K562 (cell line): ENCODE measurements around the gene ZNF689. TPM values are rescaled to one million over a fixed set of nuclear protein-coding genes. Genes with fewer than 3 reads are reported as not detected.

Experiments used
- ATAC-seq: fragments of 200-7000 bp; cut with Tn5 transposase; 3 replicates; pipeline ENCODE4 v1.9.1; 2020; ENCODE audit warnings: moderate library complexity
- BruUV-seq: library from RNA; stranded (reverse); fragments of 400-500 nt; replicated peaks from 2 replicates; lab custom pipeline; 2021; lab: Mats Ljungman, UMichigan
- CTCF ChIA-PET: fragments of 300-600 bp; formaldehyde crosslinking; extraction: SDS; loops from one replicate; lab custom pipeline; 2021; ENCODE audit warnings: low intra/inter-chr PET ratio; lab: Yijun Ruan, JAX
- POLR2A ChIA-PET: fragments of 300-600, 350-650 bp; sonication (Branson Sonifier 250); formaldehyde crosslinking; extraction: SDS; loops from one replicate; lab custom pipeline; 2021; ENCODE audit warnings: antibody characterized with exemption, inconsistent platforms; lab: Yijun Ruan, JAX
- DNase-seq, 4 experiments: peaks; one replicate each; pipeline versions ENCODE4 v3.0.0 to v3.0.0-alpha.2; 2011 to 2018; ENCODE audit warnings: low spot score in 3 of 4, mixed read lengths in 3 of 4; ENCODE audit errors: extremely low read depth in 1 of 4
- FAIRE-seq: peaks from 2 replicates; lab custom pipeline; 2011; peaks lifted over from hg19 to GRCh38; lab: Jason Lieb, UNC
- H2AFZ ChIP-seq: 2 replicates; pipeline ENCODE4 v1.6.0; 2011; ENCODE audit warnings: low read depth, low read length, control low read depth, inconsistent platforms
- H3K27ac ChIP-seq: fragments of 200-600 bp; 3 replicates; pipeline ENCODE4 v1.8.0; 2011; ENCODE audit warnings: low read depth, mild to moderate bottlenecking, control low read depth, inconsistent platforms, low read length, moderate library complexity, mixed read lengths; ENCODE audit errors: extremely low read depth
- H3K27me3 ChIP-seq, 2 experiments: fragments of 300-600 bp in 1 of 2; 2 replicates in 1 of 2; 3 replicates in 1 of 2; pipeline versions ENCODE4 v1.6.0 to v1.8.0; 2011; ENCODE audit warnings: inconsistent platforms in 2 of 2, low read length in 2 of 2, mild to moderate bottlenecking in 1 of 2, mixed read lengths in 1 of 2, moderate library complexity in 1 of 2; ENCODE audit not compliant: control insufficient read depth in 2 of 2, insufficient read depth in 2 of 2
- H3K36me3 ChIP-seq: fragments of 300-600 bp; 3 replicates; pipeline ENCODE4 v1.8.0; 2011; ENCODE audit warnings: mild to moderate bottlenecking, low read length, inconsistent platforms; ENCODE audit not compliant: control insufficient read depth, insufficient read depth
- H3K4me1 ChIP-seq, 2 experiments: fragments of 200-600 bp in 1 of 2; replicated peaks in 1 of 2; 2 replicates in 1 of 2; 3 replicates in 1 of 2; pipeline versions ENCODE4 v1.5.1 to v1.8.0; 2011; ENCODE audit warnings: inconsistent platforms in 2 of 2, low read length in 2 of 2, mild to moderate bottlenecking in 1 of 2, mixed read lengths in 1 of 2, moderate library complexity in 1 of 2; ENCODE audit not compliant: control insufficient read depth in 2 of 2, insufficient read depth in 2 of 2
- H3K4me2 ChIP-seq: 2 replicates; pipeline ENCODE4 v1.6.1; 2011; ENCODE audit warnings: low read length, control low read depth, inconsistent platforms, mixed read lengths; ENCODE audit not compliant: insufficient read depth
- H3K4me3 ChIP-seq: fragments of 200-600 bp; sonication (generic), shearing (Covaris generic); 2 replicates; pipeline ENCODE4 v1.5.1; 2016; ENCODE audit warnings: control low read depth, inconsistent platforms
- H3K79me2 ChIP-seq: fragments of 200-600 bp; 3 replicates; pipeline ENCODE4 v1.8.0; 2011; ENCODE audit warnings: low read length, inconsistent platforms; ENCODE audit not compliant: control insufficient read depth, insufficient read depth
- H3K9ac ChIP-seq, 2 experiments: 2 replicates each; pipeline versions ENCODE4 v1.6.0 to v1.6.1; 2011; ENCODE audit warnings: low read depth in 2 of 2, low read length in 2 of 2, control low read depth in 1 of 2, inconsistent platforms in 1 of 2, mild to moderate bottlenecking in 1 of 2, mixed read lengths in 1 of 2; ENCODE audit not compliant: insufficient read depth in 1 of 2
- H3K9me1 ChIP-seq: one replicate; pipeline ENCODE4 v1.6.0; 2011; ENCODE audit warnings: inconsistent platforms, mild to moderate bottlenecking, low read length, moderate library complexity; ENCODE audit not compliant: control insufficient read depth, insufficient read depth
- H3K9me3 ChIP-seq: replicated peaks from 2 replicates; pipeline ENCODE4 v1.5.1; 2011; ENCODE audit warnings: low read depth, low read length, inconsistent platforms; ENCODE audit not compliant: control insufficient read depth, insufficient read depth
- H4K20me1 ChIP-seq: replicated peaks from 2 replicates; pipeline ENCODE4 v1.6.1; 2011; ENCODE audit warnings: low read length, inconsistent platforms, mixed read lengths; ENCODE audit not compliant: control insufficient read depth, insufficient read depth
- AFF4 ChIP-seq: sonication (generic); formaldehyde crosslinking; IDR thresholded peaks from 2 replicates; pipeline ENCODE4 v1.8.0; 2023; ENCODE audit warnings: mild to moderate bottlenecking, missing genetic modification reagents
- GTF2E2 ChIP-seq: fragments of 200-800 bp; sonication (Bioruptor generic); IDR thresholded peaks from 2 replicates; pipeline ENCODE4 v1.6.1; 2016; ENCODE audit warnings: missing genetic modification characterization, missing compliant biosample characterization
- HCFC1 ChIP-seq: IDR thresholded peaks from 2 replicates; pipeline ENCODE4 v1.6.1; 2012; ENCODE audit warnings: low read depth, low read length, improper control_type of control experiment
- HDAC3 ChIP-seq: fragments of 450-650 bp; IDR thresholded peaks from 2 replicates; pipeline ENCODE4 v1.6.1; 2018; ENCODE audit warnings: borderline replicate concordance, mild to moderate bottlenecking, moderate library complexity; ENCODE audit not compliant: partially characterized antibody
- HNRNPUL1 ChIP-seq: fragments of 200-400 bp; formaldehyde crosslinking; IDR thresholded peaks from 2 replicates; pipeline ENCODE4 v1.6.1; 2017; ENCODE audit warnings: low read length
- NR1H2 ChIP-seq: sonication (generic); formaldehyde crosslinking; IDR thresholded peaks from 2 replicates; pipeline ENCODE4 v1.4.0; 2020; ENCODE audit warnings: mild to moderate bottlenecking, missing genetic modification reagents
- POLR2AphosphoS2 ChIP-seq: IDR thresholded peaks from 2 replicates; pipeline ENCODE4 v1.6.1; 2012; ENCODE audit warnings: low read length, improper control_type of control experiment
- POLR2G ChIP-seq: fragments of 200-400 bp; formaldehyde crosslinking; IDR thresholded peaks from 2 replicates; pipeline ENCODE4 v1.6.1; 2017; ENCODE audit warnings: low read depth, mild to moderate bottlenecking, antibody characterized with exemption, low read length, moderate library complexity
- RBFOX2 ChIP-seq: fragments of 200-400 bp; formaldehyde crosslinking; IDR thresholded peaks from 2 replicates; pipeline ENCODE4 v1.6.1; 2017; ENCODE audit warnings: low read depth, mild to moderate bottlenecking, low read length, moderate library complexity
- RBM22 ChIP-seq: fragments of 200-400 bp; formaldehyde crosslinking; IDR thresholded peaks from 2 replicates; pipeline ENCODE4 v1.6.1; 2018; ENCODE audit warnings: low read length, low read depth; ENCODE audit not compliant: poor library complexity, severe bottlenecking
- SMARCA4 ChIP-seq: fragments of 450-650 bp; IDR thresholded peaks from 2 replicates; pipeline ENCODE4 v1.6.1; 2016
- TCFL5 ChIP-seq: fragments of 250-450 bp; sonication (Bioruptor Pico); conservative IDR thresholded peaks from 2 replicates; pipeline ENCODE4 v1.6.1; 2021; ENCODE audit warnings: mild to moderate bottlenecking, moderate library complexity, matching md5 sums
- TFAP4 ChIP-seq: sonication (generic); formaldehyde crosslinking; IDR thresholded peaks from 2 replicates; pipeline ENCODE4 v1.8.0; 2022; ENCODE audit warnings: missing genetic modification reagents, mild to moderate bottlenecking, moderate library complexity, borderline replicate concordance
- ZBTB1 ChIP-seq: sonication (generic); formaldehyde crosslinking; IDR thresholded peaks from 2 replicates; pipeline ENCODE4 v1.8.1; 2023; ENCODE audit warnings: missing genetic modification reagents, low read depth, mild to moderate bottlenecking, borderline replicate concordance
- ZNF224 ChIP-seq: sonication (generic); formaldehyde crosslinking; IDR thresholded peaks from 2 replicates; pipeline ENCODE4 v1.8.0; 2022; ENCODE audit warnings: mild to moderate bottlenecking, missing genetic modification reagents
- ZNF766 ChIP-seq: fragments of 200-800 bp; sonication (Bioruptor generic); conservative IDR thresholded peaks from 2 replicates; pipeline ENCODE4 v1.6.1; 2016; ENCODE audit warnings: missing genetic modification characterization, missing compliant biosample characterization
- ZNF79 ChIP-seq: fragments of 250-450 bp; sonication (Bioruptor Pico); IDR thresholded peaks from 2 replicates; pipeline ENCODE4 v1.4.0; 2020; ENCODE audit warnings: low read depth, mild to moderate bottlenecking, moderate library complexity
- ZSCAN32 ChIP-seq: fragments of 450-650 bp; formaldehyde crosslinking; IDR thresholded peaks from 2 replicates; pipeline ENCODE4 v1.4.0; 2020; ENCODE audit warnings: mild to moderate bottlenecking, moderate library complexity
- WGBS: fragments of 100-300 bp; shearing (Covaris generic); methylation state at CpG from one replicate; pipeline ENCODE4 v1.1.6; 2016; ENCODE audit warnings: low coverage, mixed read lengths; ENCODE audit not compliant: insufficient coverage; ENCODE audit errors: missing lambda C conversion rate; 5-methylcytosine and 5-hydroxymethylcytosine counted together
- in situ Hi-C: fragments of 300-500 bp; cut with MboI; formaldehyde crosslinking; loops from 4 replicates; pipeline ENCODE4 v1.15.0; 2018; ENCODE audit warnings: inconsistent platforms, mixed read lengths
- intact Hi-C: fragments of 100-400 bp; cut with micrococcal nuclease; formaldehyde crosslinking; loops from 2 replicates; pipeline ENCODE4 v1.14.2; 2022
- polyA plus RNA-seq, 8 experiments: library from polyadenylated mRNA; depleted of rRNA in 4 of 8; stranded (reverse) in 5 of 8; unstranded in 3 of 8; fragments of >200 nt; fragmentation: Nextera tagmentation in 2 of 8; fragmentation: Illumina TruSeq in 1 of 8; extraction: Ambion mirVana in 2 of 8; extraction: Trizol in 1 of 8; gene quantifications; 2 replicates each; pipeline versions ENCODE4 v1.2.1 to v1.2.3, GENCODE V29; 2011 to 2014; ENCODE audit warnings: inconsistent platforms in 1 of 8, missing spikeins in 1 of 8
- total RNA-seq, 7 experiments: library from RNA; depleted of rRNA in 6 of 7; stranded (reverse); fragments of >200 nt in 6 of 7; fragmentation: Illumina TruSeq in 2 of 7; extraction: Trizol in 2 of 7; gene quantifications; 2 replicates each; pipeline versions ENCODE4 v1.2.1 to v1.2.3, GENCODE V29; 2011 to 2021; ENCODE audit warnings: low replicate concordance in 1 of 7

Gene ZNF689
- total and polyA plus RNA-seq, 9 of the 15 experiments (the other 6 are each of a cell fraction or from before 2014, with no cell fraction given) = 5.4 to 15.4 (median 10.8) TPM

- Histone ChIP-seq H3K27me3 (no peaks in the 10 kb centered on the region), H3K36me3 (no peaks in the 10 kb centered on the region), H3K27ac (no peak overlapping the region), H3K4me1 (peaks cover 17 to 30% of the 10 kb centered on the region in 2 experiments), H3K4me3 (no peak overlapping the region), H3K9me3 (no peaks in the 10 kb centered on the region), H3K9me1 (no peaks in the 10 kb centered on the region), H2AFZ (no peak overlapping the region), H4K20me1 (no peaks in the 10 kb centered on the region)
- POLR2A ChIA-PET = interaction anchor here (1.0 to 2.8 kb wide), 2 partner anchors 12 to 15 kb away, joined by 3 to 28 read pairs; partner anchors contain the start of genes ZNF764 and ZNF785
- DNase-seq (no peak), FAIRE-seq (no peak)
- BruUV-seq = TSS peak; percentile 54
- in situ Hi-C loops = no loop called here
- WGBS = 87% methylated on average over 27 of the region's 44 CpGs
- TF ChIP-seq ZNF224 (CRISPR knock-in tag) (no peak), ZBTB1 (CRISPR knock-in tag) (no peak), NR1H2 (CRISPR knock-in tag) (no peak), GTF2E2 (tag) (0 out of 2 replicates have a peak, but pooled peaks have one; percentile 7), AFF4 (CRISPR knock-in tag) (no peak), ZNF766 (CRISPR knock-in tag) (no peak), TCFL5 (no peak), POLR2G (peak; percentile 57), RBM22 (no peak), TFAP4 (0 out of 2 replicates have a peak, but pooled peaks have one; percentile 9), SMARCA4 (no peak), POLR2AphosphoS2 (no peak), HCFC1 (no peak), ZNF79 (CRISPR knock-in tag) (no peak), RBFOX2 (0 out of 2 replicates have a peak, but pooled peaks have one; percentile 26), HDAC3 (no peak), HNRNPUL1 (no peak), ZSCAN32 (CRISPR knock-in tag) (no peak)
- TF ChIP-seq, all 486 proteins: peak for 4
- no peak for ATAC-seq
- H3K9ac ChIP-seq = peak overlapping the region in 1 of 2 experiments; percentile 15; a peak in 1 of 4 replicates
- CTCF ChIA-PET = no interaction called here
- intact Hi-C loops = no loop called here
- no peak overlapping the region for H3K4me2 ChIP-seq
- H3K79me2 ChIP-seq = peaks cover 29% of the 10 kb centered on the region
These were observed 40.2 kb downstream of the ZNF689 start for GRCh38 chr16:30569746-30570635.
